ENCODE results near the gene IL10RA.

- TF ChIP-seq CTCF (IDR thresholded peaks at IDR 0.05 in 4 of 5, conservative IDR thresholded peaks at IDR 0.05 in 1 of 5) (no peak), POLR2A (IDR thresholded peaks at IDR 0.05) (no peak)
These were observed 5.9 kb upstream of the IL10RA start for GRCh38 chr11:117980280-117980679.

Data from gastrocnemius medialis (tissue), 4 donors.